Thyroid gland (tissue), 4 donors: ENCODE results near the gene SIK3.

Experiments
- CTCF ChIP-seq, 6 experiments: fragments of 200-600 bp in 3 of 6; fragments of 450-650 bp in 3 of 6; sonication (generic) in 3 of 6; IDR thresholded peaks; one replicate each; pipeline ENCODE4 v1.5.1; 2016 to 2019; ENCODE audit warnings: antibody characterized with exemption in 6 of 6, mild to moderate bottlenecking in 2 of 6, inconsistent platforms in 1 of 6, moderate library complexity in 1 of 6
- POLR2A ChIP-seq, 2 donors: fragments of 450-650 bp; IDR thresholded peaks; one replicate each; pipeline ENCODE4 v1.6.1; 2017; ENCODE audit warnings: antibody characterized with exemption in 2 of 2, mild to moderate bottlenecking in 2 of 2, moderate library complexity in 1 of 2

- TF ChIP-seq POLR2A (IDR thresholded peaks at IDR 0.05) (no peak), CTCF (IDR thresholded peaks at IDR 0.05) (no peak)
Observed at GRCh38 chr11:116892374-116892773, 205.9 kb downstream of the SIK3 start.
